Measurements from ENCODE around the gene C1orf210.

Gene C1orf210

GRCh38 chr1:43243299-43243698 is 42.1 kb downstream of the C1orf210 start:
- FAIRE-seq (no peak), DNase-seq (ENCODE audit: insufficient read length, low spot score) (no peak)
- no peak for TF ChIP-seq POLR2AphosphoS5 (IDR thresholded peaks at IDR 0.05; ENCODE audit: low read depth, low read length)
- TF ChIP-seq POU2F2 (IDR thresholded peaks at IDR 0.05; ENCODE audit: low read depth, low read length) = no peak
- no peak for TF ChIP-seq SPI1 (IDR thresholded peaks at IDR 0.05; ENCODE audit: low read depth, low read length)
- TF ChIP-seq POLR2A (IDR thresholded peaks at IDR 0.05; ENCODE audit: low read depth, low read length) = no peak
- no peak for TF ChIP-seq PAX5 (IDR thresholded peaks at IDR 0.05; ENCODE audit: insufficient read depth, low read length, severe bottlenecking)
- TF ChIP-seq TAF1 (IDR thresholded peaks at IDR 0.05; ENCODE audit: low read depth, low read length) = no peak

GRCh38 chr1:43241413-43241836 is 44.0 kb downstream of the C1orf210 start:
- FAIRE-seq = no peak
- DNase-seq (ENCODE audit: insufficient read length, low spot score) = no peak
- TF ChIP-seq POLR2AphosphoS5 (IDR thresholded peaks at IDR 0.05; ENCODE audit: low read depth, low read length) = no peak
- TF ChIP-seq SPI1 (IDR thresholded peaks at IDR 0.05; ENCODE audit: low read depth, low read length) = no peak
- TF ChIP-seq POU2F2 (IDR thresholded peaks at IDR 0.05; ENCODE audit: low read depth, low read length) = no peak
- no peak for TF ChIP-seq TAF1 (IDR thresholded peaks at IDR 0.05; ENCODE audit: low read depth, low read length)
- no peak for TF ChIP-seq PAX5 (IDR thresholded peaks at IDR 0.05; ENCODE audit: insufficient read depth, low read length, severe bottlenecking)
- TF ChIP-seq POLR2A (IDR thresholded peaks at IDR 0.05; ENCODE audit: low read depth, low read length) = no peak

- peak; percentile 92 for FAIRE-seq
- no peak for TF ChIP-seq POLR2A (IDR thresholded peaks at IDR 0.05; ENCODE audit: low read depth, low read length)
- no peak for TF ChIP-seq POLR2AphosphoS5 (IDR thresholded peaks at IDR 0.05; ENCODE audit: low read depth, low read length)
- no peak for TF ChIP-seq TAF1 (IDR thresholded peaks at IDR 0.05; ENCODE audit: low read depth, low read length)
- TF ChIP-seq SPI1 (IDR thresholded peaks at IDR 0.05; ENCODE audit: low read depth, low read length) = peak; percentile 94
- no peak for TF ChIP-seq PAX5 (IDR thresholded peaks at IDR 0.05; ENCODE audit: insufficient read depth, low read length, severe bottlenecking)
- no peak for TF ChIP-seq POU2F2 (IDR thresholded peaks at IDR 0.05; ENCODE audit: low read depth, low read length)
- DNase-seq (ENCODE audit: insufficient read length, low spot score) = peak; percentile 60
Observed at GRCh38 chr1:43239484-43239883, 45.9 kb downstream of the C1orf210 start.

GRCh38 chr1:43238991-43239469 is 46.4 kb downstream of the C1orf210 start:
- DNase-seq (ENCODE audit: insufficient read length, low spot score) (no peak), FAIRE-seq (no peak)
- TF ChIP-seq POLR2AphosphoS5 (IDR thresholded peaks at IDR 0.05; ENCODE audit: low read depth, low read length) (no peak), POU2F2 (IDR thresholded peaks at IDR 0.05; ENCODE audit: low read depth, low read length) (no peak), PAX5 (IDR thresholded peaks at IDR 0.05; ENCODE audit: insufficient read depth, low read length, severe bottlenecking) (no peak), TAF1 (IDR thresholded peaks at IDR 0.05; ENCODE audit: low read depth, low read length) (no peak), SPI1 (IDR thresholded peaks at IDR 0.05; ENCODE audit: low read depth, low read length) (no peak), POLR2A (IDR thresholded peaks at IDR 0.05; ENCODE audit: low read depth, low read length) (no peak)

- DNase-seq (ENCODE audit: insufficient read length, low spot score) = peak; percentile 52
- FAIRE-seq = peak; percentile 89
- TF ChIP-seq POU2F2 (IDR thresholded peaks at IDR 0.05; ENCODE audit: low read depth, low read length) (no peak), POLR2AphosphoS5 (IDR thresholded peaks at IDR 0.05; ENCODE audit: low read depth, low read length) (no peak), SPI1 (IDR thresholded peaks at IDR 0.05; ENCODE audit: low read depth, low read length) (no peak), TAF1 (IDR thresholded peaks at IDR 0.05; ENCODE audit: low read depth, low read length) (no peak), PAX5 (IDR thresholded peaks at IDR 0.05; ENCODE audit: insufficient read depth, low read length, severe bottlenecking) (no peak), POLR2A (IDR thresholded peaks at IDR 0.05; ENCODE audit: low read depth, low read length) (no peak)
Observed at GRCh38 chr1:43238085-43238484, 47.3 kb downstream of the C1orf210 start.

GRCh38 chr1:43237121-43237520 is 48.3 kb downstream of the C1orf210 start:
- FAIRE-seq (no peak), DNase-seq (ENCODE audit: insufficient read length, low spot score) (no peak)
- TF ChIP-seq POLR2AphosphoS5 (IDR thresholded peaks at IDR 0.05; ENCODE audit: low read depth, low read length) = no peak
- no peak for TF ChIP-seq TAF1 (IDR thresholded peaks at IDR 0.05; ENCODE audit: low read depth, low read length)
- TF ChIP-seq PAX5 (IDR thresholded peaks at IDR 0.05; ENCODE audit: insufficient read depth, low read length, severe bottlenecking) = no peak
- TF ChIP-seq POU2F2 (IDR thresholded peaks at IDR 0.05; ENCODE audit: low read depth, low read length) = no peak
- no peak for TF ChIP-seq SPI1 (IDR thresholded peaks at IDR 0.05; ENCODE audit: low read depth, low read length)
- no peak for TF ChIP-seq POLR2A (IDR thresholded peaks at IDR 0.05; ENCODE audit: low read depth, low read length)

- DNase-seq (ENCODE audit: insufficient read length, low spot score) = no peak
- FAIRE-seq = no peak
- TF ChIP-seq POLR2A (IDR thresholded peaks at IDR 0.05; ENCODE audit: low read depth, low read length) = no peak
- TF ChIP-seq TAF1 (IDR thresholded peaks at IDR 0.05; ENCODE audit: low read depth, low read length) = no peak
Observed at GRCh38 chr1:43235451-43236121, 49.8 kb downstream of the C1orf210 start.

GRCh38 chr1:43235040-43235439 is 50.3 kb downstream of the C1orf210 start:
- TF ChIP-seq POLR2AphosphoS5 (IDR thresholded peaks at IDR 0.05; ENCODE audit: low read depth, low read length) (no peak), PAX5 (IDR thresholded peaks at IDR 0.05; ENCODE audit: insufficient read depth, low read length, severe bottlenecking) (no peak), POLR2A (IDR thresholded peaks at IDR 0.05; ENCODE audit: low read depth, low read length) (no peak), TAF1 (IDR thresholded peaks at IDR 0.05; ENCODE audit: low read depth, low read length) (no peak), SPI1 (IDR thresholded peaks at IDR 0.05; ENCODE audit: low read depth, low read length) (no peak), POU2F2 (IDR thresholded peaks at IDR 0.05; ENCODE audit: low read depth, low read length) (no peak)
- DNase-seq (ENCODE audit: insufficient read length, low spot score) = no peak
- no peak for FAIRE-seq

GRCh38 chr1:43234267-43234666 is 51.1 kb downstream of the C1orf210 start:
- TF ChIP-seq SPI1 (IDR thresholded peaks at IDR 0.05; ENCODE audit: low read depth, low read length) (no peak), POLR2AphosphoS5 (IDR thresholded peaks at IDR 0.05; ENCODE audit: low read depth, low read length) (no peak), PAX5 (IDR thresholded peaks at IDR 0.05; ENCODE audit: insufficient read depth, low read length, severe bottlenecking) (no peak), TAF1 (IDR thresholded peaks at IDR 0.05; ENCODE audit: low read depth, low read length) (no peak), POLR2A (IDR thresholded peaks at IDR 0.05; ENCODE audit: low read depth, low read length) (no peak), POU2F2 (IDR thresholded peaks at IDR 0.05; ENCODE audit: low read depth, low read length) (no peak)
- no peak for FAIRE-seq

More at GRCh38 chr1:43234267-43234666, 51.1 kb downstream of the C1orf210 start:
- DNase-seq (ENCODE audit: insufficient read length, low spot score) = no peak

All from GM12891 (cell line).